NT2/D1 (cell line): ENCODE measurements around the gene MPV17L2.

Experiments used
- DNase-seq: peaks from one replicate; pipeline ENCODE4 v3.0.0-alpha.2; 2011; ENCODE audit warnings: low read depth, low spot score
- H3K27me3 ChIP-seq: 2 replicates; pipeline ENCODE4 v1.6.0; 2011; ENCODE audit warnings: mild to moderate bottlenecking; ENCODE audit not compliant: insufficient read length, insufficient read depth
- H3K36me3 ChIP-seq: 2 replicates; pipeline ENCODE4 v1.6.1; 2011; ENCODE audit warnings: mild to moderate bottlenecking, low read length, mixed read lengths; ENCODE audit not compliant: insufficient read depth, insufficient read length
- H3K4me1 ChIP-seq: 2 replicates; pipeline ENCODE4 v1.5.1; 2011; ENCODE audit not compliant: insufficient read depth, insufficient read length
- H3K4me3 ChIP-seq: 2 replicates; pipeline ENCODE4 v1.5.1; 2011; ENCODE audit warnings: low read depth; ENCODE audit not compliant: insufficient read length
- H3K9ac ChIP-seq: 2 replicates; pipeline ENCODE4 v1.6.0; 2011; ENCODE audit warnings: low read depth; ENCODE audit not compliant: insufficient read length
- H3K9me3 ChIP-seq: 2 replicates; pipeline ENCODE4 v1.5.1; 2011; ENCODE audit warnings: mild to moderate bottlenecking, low read length; ENCODE audit not compliant: insufficient read depth
- SUZ12 ChIP-seq: IDR thresholded peaks from 2 replicates; pipeline ENCODE4 v1.6.1; 2011; ENCODE audit not compliant: insufficient read length, insufficient read depth; ENCODE audit errors: extremely low read depth
- YY1 ChIP-seq: IDR thresholded peaks from 2 replicates; pipeline ENCODE4 v1.6.1; 2011; ENCODE audit not compliant: insufficient read length, insufficient read depth
- ZNF274 ChIP-seq: IDR thresholded peaks from 2 replicates; pipeline ENCODE4 v1.6.1; 2011; ENCODE audit warnings: mild to moderate bottlenecking, low read depth, low read length

The MPV17L2 gene

GRCh38 chr19:18211683-18212082 is 18.7 kb downstream of the MPV17L2 start:
- no peak overlapping the region for H3K9ac ChIP-seq
- TF ChIP-seq ZNF274 (no peak), SUZ12 (no peak), YY1 (no peak)

DNA sequence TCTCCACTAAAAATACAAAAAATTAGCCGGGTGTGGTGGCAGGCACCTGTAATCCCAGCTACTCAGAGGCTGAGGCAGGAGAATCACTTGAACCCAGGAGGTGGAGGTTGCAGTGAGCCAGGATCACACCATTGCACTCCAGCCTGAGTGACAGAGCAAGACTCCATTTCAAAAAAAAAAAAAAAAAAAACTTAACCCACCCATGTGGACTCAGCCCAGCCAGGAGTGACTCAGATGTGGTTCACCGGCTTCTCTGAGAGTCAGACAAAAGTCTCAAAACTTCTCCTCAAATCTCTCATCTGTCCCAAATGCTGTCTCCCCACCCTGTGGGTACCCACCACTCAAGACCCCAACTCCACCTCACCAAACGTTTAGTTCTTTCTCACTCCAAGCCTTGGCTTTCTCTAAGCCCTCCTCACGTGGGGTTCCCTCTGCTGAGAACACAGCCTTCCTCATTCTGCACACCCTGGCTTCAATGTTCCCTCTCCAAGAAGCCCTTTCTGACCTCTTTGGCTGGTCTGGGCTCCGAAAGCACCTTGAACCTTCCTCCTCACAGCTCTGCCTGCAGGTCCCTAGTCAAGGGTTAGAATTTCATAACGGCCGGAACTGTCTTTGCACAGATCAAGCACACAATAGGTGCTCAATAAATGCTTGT is 21.9 kb downstream of the MPV17L2 start:
- Histone ChIP-seq H3K4me1 (peaks cover 7% of the 10 kb centered on the region), H3K4me3 (no peak overlapping the region), H3K27me3 (peaks cover 4% of the 10 kb centered on the region), H3K36me3 (no peaks in the 10 kb centered on the region), H3K9me3 (no peaks in the 10 kb centered on the region), H3K9ac (no peak overlapping the region)
- no peak for DNase-seq
- no peak for TF ChIP-seq SUZ12
- TF ChIP-seq ZNF274 = no peak
- no peak for TF ChIP-seq YY1

More at GRCh38 chr19:18211683-18212082, 18.7 kb downstream of the MPV17L2 start:
- Histone ChIP-seq H3K36me3 (no peaks in the 10 kb centered on the region), H3K4me1 (peaks cover 11% of the 10 kb centered on the region), H3K27me3 (no peaks in the 10 kb centered on the region), H3K4me3 (no peak overlapping the region), H3K9me3 (no peaks in the 10 kb centered on the region)
- DNase-seq = no peak

- Histone ChIP-seq H3K4me1 (peaks cover 12% of the 10 kb centered on the region), H3K9ac (no peak overlapping the region), H3K9me3 (no peaks in the 10 kb centered on the region), H3K4me3 (no peak overlapping the region), H3K27me3 (peaks cover 4% of the 10 kb centered on the region), H3K36me3 (no peaks in the 10 kb centered on the region)
- TF ChIP-seq ZNF274 (no peak), SUZ12 (no peak), YY1 (no peak)
- DNase-seq = no peak
These were observed 23.8 kb downstream of the MPV17L2 start for GRCh38 chr19:18216789-18217188.

GRCh38 chr19:18218159-18218558 is 25.1 kb downstream of the MPV17L2 start:
- Histone ChIP-seq H3K4me3 (no peak overlapping the region), H3K9me3 (no peaks in the 10 kb centered on the region), H3K4me1 (peaks cover 12% of the 10 kb centered on the region), H3K9ac (no peak overlapping the region), H3K36me3 (no peaks in the 10 kb centered on the region), H3K27me3 (peaks cover 4% of the 10 kb centered on the region)
- DNase-seq = no peak
- TF ChIP-seq ZNF274 (no peak), YY1 (no peak), SUZ12 (no peak)

DNA sequence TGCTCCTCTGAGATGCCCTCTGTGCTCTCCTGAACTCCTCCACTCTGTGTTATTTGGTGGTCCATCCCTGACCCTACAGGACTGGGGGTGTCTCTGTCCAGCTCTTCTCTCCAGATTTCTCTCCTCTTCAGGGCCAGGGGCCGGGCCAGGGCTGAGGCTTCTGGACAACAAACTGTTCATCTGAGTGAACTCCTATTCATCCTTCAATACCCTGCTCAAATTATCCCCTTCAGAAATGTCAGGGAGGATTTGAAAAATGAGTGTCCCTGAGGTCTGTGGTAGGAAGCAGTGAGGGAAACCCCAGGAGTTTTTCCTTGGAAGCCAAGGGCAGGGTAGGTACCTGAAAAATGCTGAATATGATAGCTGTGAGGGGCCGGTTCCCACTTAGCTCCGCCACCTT is 25.6 kb downstream of the MPV17L2 start:
- Histone ChIP-seq H3K4me1 (peaks cover 12% of the 10 kb centered on the region), H3K9ac (no peak overlapping the region), H3K36me3 (no peaks in the 10 kb centered on the region), H3K9me3 (no peaks in the 10 kb centered on the region), H3K27me3 (peaks cover 4% of the 10 kb centered on the region), H3K4me3 (no peak overlapping the region)
- no peak for TF ChIP-seq YY1
- no peak for TF ChIP-seq SUZ12
- no peak for TF ChIP-seq ZNF274
- no peak for DNase-seq

DNA sequence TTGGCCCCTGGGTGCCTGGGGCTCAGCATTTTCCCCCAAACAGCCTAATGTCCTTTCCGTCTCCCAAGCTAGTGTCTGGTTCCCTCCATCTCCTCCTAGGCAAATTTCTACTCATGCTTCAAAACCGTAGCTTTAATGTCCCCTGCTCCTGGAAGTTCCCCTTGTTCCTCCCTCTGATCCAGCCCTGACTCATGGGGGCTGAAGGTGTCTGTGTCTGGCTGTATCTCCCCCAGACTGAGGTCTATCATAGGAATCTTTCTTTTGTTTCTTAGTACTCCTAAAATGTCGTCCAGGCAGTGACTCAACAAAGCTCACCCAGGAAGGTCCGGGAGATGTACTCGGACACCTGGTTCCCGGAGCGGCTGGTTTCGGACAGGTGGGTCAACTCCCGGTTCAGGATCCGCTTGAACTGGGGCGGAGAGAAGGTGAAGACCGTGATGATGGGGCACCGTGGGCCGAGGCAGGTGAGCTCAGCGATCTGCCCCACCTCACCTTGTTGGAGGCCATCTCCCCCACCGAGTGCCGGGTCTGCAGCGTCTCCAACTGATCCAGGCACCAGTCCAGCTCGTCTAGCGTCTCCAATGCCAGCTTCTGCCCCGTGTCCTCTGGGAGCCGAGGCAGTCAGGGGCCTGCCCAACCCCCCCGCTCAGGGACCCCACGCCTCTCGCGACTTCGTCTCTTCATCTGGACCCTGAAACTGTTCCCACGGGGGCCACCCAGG is 27.1 kb downstream of the MPV17L2 start:
- DNase-seq = no peak
- Histone ChIP-seq H3K9ac (peak overlapping the region; percentile 26), H3K4me1 (peaks cover 12% of the 10 kb centered on the region), H3K27me3 (peaks cover 10% of the 10 kb centered on the region), H3K9me3 (no peaks in the 10 kb centered on the region), H3K36me3 (no peaks in the 10 kb centered on the region), H3K4me3 (no peak overlapping the region)
- TF ChIP-seq YY1 (no peak), ZNF274 (no peak), SUZ12 (no peak)

GRCh38 chr19:18220632-18221275 is 27.7 kb downstream of the MPV17L2 start:
- no peaks in the 10 kb centered on the region for H3K9me3 ChIP-seq
- DNase-seq = no peak
- peak overlapping the region; percentile 26 for H3K9ac ChIP-seq
- TF ChIP-seq YY1 (no peak), SUZ12 (no peak), ZNF274 (no peak)
- H3K4me1 ChIP-seq = peaks cover 17% of the 10 kb centered on the region
- H3K36me3 ChIP-seq = no peaks in the 10 kb centered on the region
- H3K4me3 ChIP-seq = peak overlapping the region; percentile 12
- H3K27me3 ChIP-seq = peaks cover 17% of the 10 kb centered on the region
